ENCODE measurements around the gene ZNF789. TPM values are rescaled to one million over a fixed set of nuclear protein-coding genes. Genes with fewer than 3 reads are reported as not detected.
"Not testable (repeated sequence)": the region's sequence is repeated elsewhere in the genome, so short reads cannot be mapped to it uniquely, and the experiment has no call there.

Gene ZNF789
- total RNA-seq, 3 donors from 2014 or later = 5.4 to 9.4 (median 7.1) TPM

DNA sequence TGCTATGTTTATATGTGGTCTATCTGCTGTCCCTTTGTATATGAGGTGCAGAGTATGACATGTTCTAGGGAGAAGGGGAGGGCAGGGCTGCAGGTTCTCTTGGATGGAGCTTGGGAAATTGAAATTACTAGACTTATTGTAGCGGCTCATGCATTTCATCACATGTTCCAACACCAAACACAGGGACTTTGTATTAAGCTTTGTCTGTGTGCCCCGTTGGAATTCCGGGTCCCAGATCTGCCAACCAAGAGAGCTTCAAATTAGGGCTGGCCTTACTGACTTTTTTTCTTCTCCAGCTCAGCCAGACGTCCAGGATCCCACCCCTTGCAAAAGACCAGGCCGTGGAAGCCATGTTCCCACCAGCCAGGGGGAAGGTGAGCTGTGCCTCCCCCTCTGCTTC is 3.4 kb downstream of the ZNF789 start:
- Mint-ChIP-seq H3K4me3 (no peak overlapping the region), H3K27me3 (ENCODE audit: low read depth) (no peaks in the 10 kb centered on the region), H3K36me3 (ENCODE audit: insufficient read depth) (peaks cover 4% of the 10 kb centered on the region), H3K9me3 (no peaks in the 10 kb centered on the region), H3K4me1 (ENCODE audit: low read depth) (peaks cover 34% of the 10 kb centered on the region)
- DNase-seq (no peak), ATAC-seq (no peak)

DNA sequence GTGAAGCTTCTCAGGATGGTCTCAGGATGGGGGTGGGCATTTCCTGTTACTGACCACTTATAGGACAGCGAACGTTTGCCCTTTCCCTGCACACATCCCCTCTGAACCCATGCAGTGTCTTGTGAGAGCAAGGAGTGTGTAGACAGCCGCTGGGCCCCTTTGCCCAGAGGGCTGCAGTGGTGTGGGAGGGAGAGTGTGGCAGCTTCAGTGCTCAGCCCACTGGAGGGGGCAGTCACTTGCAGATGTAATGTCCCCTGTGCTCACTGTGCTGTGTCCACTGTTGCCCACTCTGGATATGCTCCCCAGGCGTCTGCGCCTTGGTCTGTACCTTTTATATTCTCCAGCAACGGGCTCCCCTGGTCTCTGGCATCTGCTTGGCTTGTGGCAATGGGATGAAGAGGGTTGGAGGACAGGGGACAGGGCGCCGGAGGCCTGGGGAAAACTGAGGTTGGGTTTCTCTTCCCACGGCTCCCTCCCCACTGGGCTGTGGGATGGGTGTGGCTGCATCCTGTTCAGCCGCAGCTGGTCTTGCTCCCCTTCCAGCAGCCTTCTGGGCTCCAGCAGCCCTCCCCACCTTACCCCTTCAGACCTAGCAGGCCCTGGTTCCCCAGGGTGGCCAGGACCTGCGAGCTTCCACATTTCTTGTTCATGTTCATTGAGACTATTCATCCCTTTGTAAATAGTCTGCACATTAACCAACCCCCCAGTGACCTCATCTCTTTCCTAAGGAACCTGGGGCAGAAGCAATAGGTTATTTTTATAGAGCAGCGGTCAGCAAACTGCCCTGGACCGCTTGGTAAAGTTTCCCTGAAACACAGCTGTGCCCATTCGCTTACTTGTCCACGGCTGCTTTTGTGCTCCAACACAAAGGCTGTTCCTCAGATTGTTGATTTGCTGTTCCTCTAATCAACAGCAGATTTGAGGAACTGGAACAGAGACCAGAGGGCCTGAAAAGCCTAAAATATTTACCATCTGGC is 6.1 kb downstream of the ZNF789 start:
- Mint-ChIP-seq H3K4me3 (no peak overlapping the region), H3K9me3 (no peaks in the 10 kb centered on the region), H3K4me1 (ENCODE audit: low read depth) (peaks cover 25% of the 10 kb centered on the region), H3K27me3 (ENCODE audit: low read depth) (no peaks in the 10 kb centered on the region), H3K36me3 (ENCODE audit: insufficient read depth) (peaks cover 4% of the 10 kb centered on the region)
- DNase-seq (no peak), ATAC-seq (no peak)

DNA sequence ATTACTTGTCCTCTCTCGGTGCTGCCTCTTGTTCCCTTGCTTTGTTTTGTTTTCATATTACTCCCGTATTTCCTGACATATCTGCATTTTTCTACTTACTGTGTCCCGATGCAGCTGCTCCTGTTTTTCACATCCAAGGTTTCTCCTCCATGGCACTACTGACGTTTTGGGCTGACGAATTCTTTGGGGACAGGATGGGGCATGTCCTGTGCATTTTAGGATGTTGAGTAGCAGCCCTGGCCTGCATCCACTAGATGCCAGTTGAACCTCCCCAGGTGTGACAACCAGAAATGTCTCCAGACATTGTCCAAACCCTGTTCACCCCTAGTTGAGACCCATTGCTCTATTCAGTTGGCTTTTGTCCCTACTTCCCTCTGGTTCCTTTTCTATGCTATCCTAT is 12.4 kb downstream of the ZNF789 start:
- peaks cover 7% of the 10 kb centered on the region for H3K36me3 Mint-ChIP-seq (ENCODE audit: insufficient read depth)
- DNase-seq (no peak), ATAC-seq (no peak)
- no peaks in the 10 kb centered on the region for H3K27me3 Mint-ChIP-seq (ENCODE audit: low read depth)
- H3K9me3 Mint-ChIP-seq = no peaks in the 10 kb centered on the region
- no peaks in the 10 kb centered on the region for H3K4me1 Mint-ChIP-seq (ENCODE audit: low read depth)
- no peak overlapping the region for H3K4me3 Mint-ChIP-seq

DNA sequence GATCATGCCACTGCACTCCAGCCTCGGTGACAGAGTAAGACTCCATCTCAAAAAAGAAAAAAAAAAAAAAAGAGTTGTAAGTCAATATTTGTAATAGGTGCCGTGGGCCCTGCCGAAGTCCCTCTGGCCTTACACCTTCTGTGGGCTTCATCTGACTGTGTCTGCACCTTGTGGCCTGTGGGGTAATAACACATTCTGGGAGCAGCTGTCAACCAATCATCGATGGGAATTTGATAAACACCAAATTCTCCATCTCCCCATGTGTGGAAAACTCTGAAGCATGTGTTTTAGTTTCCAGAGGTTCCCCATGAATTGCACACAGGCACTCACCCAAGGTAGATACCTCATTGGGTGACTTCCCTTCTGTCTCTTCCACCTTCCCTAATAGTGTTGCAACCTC is 16.5 kb downstream of the ZNF789 start:
- Mint-ChIP-seq H3K36me3 (ENCODE audit: insufficient read depth) (peaks cover 31% of the 10 kb centered on the region), H3K4me3 (no peak overlapping the region), H3K27me3 (ENCODE audit: low read depth) (no peaks in the 10 kb centered on the region), H3K4me1 (ENCODE audit: low read depth) (no peaks in the 10 kb centered on the region), H3K9me3 (peaks cover 8% of the 10 kb centered on the region)
- ATAC-seq (no peak), DNase-seq (no peak)

DNA sequence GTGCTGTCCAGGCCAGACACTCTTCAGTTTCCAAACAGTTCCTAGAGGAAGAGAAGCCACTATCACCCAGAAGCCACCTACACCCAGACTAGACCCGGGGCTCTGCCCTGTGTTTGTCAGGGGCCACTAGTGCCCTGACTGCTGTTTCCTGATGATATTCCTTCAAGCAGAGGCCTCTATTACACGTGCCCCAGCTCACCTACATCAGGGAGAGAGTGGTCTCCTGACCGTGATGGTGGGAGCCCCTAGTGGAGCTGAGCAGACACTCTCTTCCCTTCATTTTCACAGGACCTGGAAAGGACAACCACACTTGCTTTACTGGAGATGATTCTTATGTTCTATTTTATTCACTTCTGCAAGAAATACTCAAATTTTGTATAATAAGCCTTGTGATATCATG is 18.2 kb downstream of the ZNF789 start:
- no peak for DNase-seq
- peaks cover 9% of the 10 kb centered on the region for H3K9me3 Mint-ChIP-seq
- ATAC-seq = peak in 1 of 2 donors; percentile 10
- H3K27me3 Mint-ChIP-seq (ENCODE audit: low read depth) = no peaks in the 10 kb centered on the region
- H3K36me3 Mint-ChIP-seq (ENCODE audit: insufficient read depth) = peaks cover 31% of the 10 kb centered on the region
- no peaks in the 10 kb centered on the region for H3K4me1 Mint-ChIP-seq (ENCODE audit: low read depth)
- H3K4me3 Mint-ChIP-seq = no peak overlapping the region

DNA sequence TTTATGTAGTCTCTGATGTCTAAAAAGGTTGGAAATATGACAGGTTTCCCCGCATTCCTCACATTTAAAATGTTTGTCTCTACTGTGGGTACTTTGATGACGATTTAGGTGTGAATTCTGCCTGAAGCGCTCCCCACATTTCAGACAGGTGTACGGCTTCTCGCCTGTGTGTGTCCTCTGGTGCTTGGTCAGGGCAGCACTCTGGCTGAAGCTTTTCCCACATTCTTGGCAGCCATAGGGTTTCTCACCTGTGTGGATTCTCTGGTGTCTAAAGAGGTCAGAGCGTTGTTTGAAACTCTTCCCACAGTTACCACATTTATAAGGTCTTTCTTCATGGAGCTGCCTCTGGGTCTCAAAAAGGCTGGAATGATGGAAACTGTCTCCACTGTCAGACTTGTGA is 21.1 kb downstream of the ZNF789 start:
- DNase-seq (no peak), ATAC-seq (no peak)
- peaks cover 40% of the 10 kb centered on the region for H3K36me3 Mint-ChIP-seq (ENCODE audit: insufficient read depth)

DNA sequence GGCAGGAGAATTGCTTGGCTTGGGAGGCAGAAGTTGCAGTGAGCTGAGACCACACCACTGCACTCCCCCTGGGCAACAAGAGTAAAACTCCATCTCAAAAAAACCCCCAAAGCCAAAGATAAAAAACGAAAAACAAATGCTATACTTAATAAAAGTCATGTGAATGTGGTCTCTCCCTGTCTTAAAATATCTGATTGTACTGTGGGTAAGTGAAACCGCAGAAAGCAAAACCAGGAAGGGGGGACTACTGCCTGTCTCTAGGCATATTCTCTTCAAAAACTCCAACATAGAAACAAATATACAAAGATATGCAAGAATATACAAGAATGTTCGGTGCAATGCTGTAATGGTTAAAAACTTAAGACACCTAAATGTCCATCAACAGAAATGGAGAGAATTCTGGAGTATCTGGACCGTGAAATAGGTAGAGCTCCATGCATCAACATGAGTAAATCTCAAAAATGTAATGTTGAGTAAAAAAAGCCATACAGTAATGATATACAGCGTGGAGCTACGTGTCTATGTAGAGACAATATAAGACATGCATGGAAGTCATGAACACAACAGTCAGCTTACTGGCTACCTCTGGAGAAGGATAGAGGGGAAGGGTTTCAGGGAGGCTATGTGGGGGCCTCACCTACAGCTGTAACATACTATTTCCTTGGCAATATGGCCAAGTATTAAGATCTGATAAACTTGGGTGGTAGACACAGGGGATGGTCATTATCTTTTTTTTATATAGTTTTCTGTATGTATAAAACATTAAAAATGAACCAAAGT is 25.3 kb downstream of the ZNF789 start:
- no peak for ATAC-seq
- H3K4me1 Mint-ChIP-seq (ENCODE audit: low read depth) = peaks cover 22% of the 10 kb centered on the region
- peaks cover 9% of the 10 kb centered on the region for H3K9me3 Mint-ChIP-seq

More for the DNA sequence above, 21.1 kb downstream of the ZNF789 start:
- peaks cover 13% of the 10 kb centered on the region for H3K4me1 Mint-ChIP-seq (ENCODE audit: low read depth)
- peaks cover 9% of the 10 kb centered on the region for H3K9me3 Mint-ChIP-seq
- H3K4me3 Mint-ChIP-seq = no peak overlapping the region
- no peaks in the 10 kb centered on the region for H3K27me3 Mint-ChIP-seq (ENCODE audit: low read depth)

DNA sequence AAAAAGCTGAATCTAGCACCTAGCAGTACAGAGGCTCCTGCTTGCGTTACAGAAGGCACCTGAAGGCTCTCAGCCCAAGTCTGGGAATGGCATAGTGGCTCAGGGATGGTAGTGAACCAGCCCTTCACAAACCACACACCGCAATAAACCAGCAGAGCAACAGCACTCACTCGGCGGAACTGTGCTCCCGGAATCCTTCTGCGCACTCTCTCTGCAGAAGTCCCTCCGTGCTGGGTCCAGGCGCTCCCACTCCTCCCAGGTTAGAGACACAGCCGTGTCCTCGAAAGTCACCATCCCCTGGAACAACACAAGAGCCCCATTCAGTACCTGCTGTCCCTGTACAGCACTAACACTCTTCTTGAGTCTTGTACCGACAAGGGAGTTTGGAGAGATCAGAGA is 25.9 kb downstream of the ZNF789 start:
- Mint-ChIP-seq H3K36me3 (ENCODE audit: insufficient read depth) (peaks cover 23% of the 10 kb centered on the region), H3K4me3 (peak overlapping the region; percentile 94), H3K27me3 (ENCODE audit: low read depth) (no peaks in the 10 kb centered on the region), H3K9me3 (peaks cover 8% of the 10 kb centered on the region), H3K4me1 (ENCODE audit: low read depth) (peaks cover 22% of the 10 kb centered on the region)
- ATAC-seq = no peak
- DNase-seq = no peak

More for the DNA sequence above, 25.3 kb downstream of the ZNF789 start:
- H3K36me3 Mint-ChIP-seq (ENCODE audit: insufficient read depth) = peaks cover 29% of the 10 kb centered on the region
- peak overlapping the region; percentile 94 for H3K4me3 Mint-ChIP-seq
- H3K27me3 Mint-ChIP-seq (ENCODE audit: low read depth) = no peaks in the 10 kb centered on the region
- no peak for DNase-seq

DNA sequence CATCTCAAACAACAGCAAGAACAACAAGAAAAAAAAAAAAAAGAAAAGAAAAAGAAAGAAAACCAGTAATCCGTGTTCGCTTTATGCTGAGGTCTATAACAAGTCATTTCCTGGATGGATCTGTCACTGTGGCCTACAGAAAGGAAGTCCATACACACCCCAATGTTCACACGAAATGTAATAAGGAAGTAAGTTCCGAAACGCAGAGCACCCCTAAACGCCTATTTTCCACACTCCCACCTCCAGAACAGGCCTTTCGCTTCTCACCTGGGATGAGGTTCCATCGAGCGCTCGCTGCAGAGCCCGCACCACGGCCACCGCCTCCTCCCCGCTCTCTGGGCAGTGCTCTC is 26.7 kb downstream of the ZNF789 start:
- Mint-ChIP-seq H3K4me1 (ENCODE audit: low read depth) (peaks cover 22% of the 10 kb centered on the region), H3K36me3 (ENCODE audit: insufficient read depth) (peaks cover 15% of the 10 kb centered on the region), H3K9me3 (peaks cover under 1% of the 10 kb centered on the region), H3K4me3 (peak overlapping the region; percentile 94), H3K27me3 (ENCODE audit: low read depth) (no peaks in the 10 kb centered on the region)
- DNase-seq (no peak), ATAC-seq (peak; percentile 35 to 48)

DNA sequence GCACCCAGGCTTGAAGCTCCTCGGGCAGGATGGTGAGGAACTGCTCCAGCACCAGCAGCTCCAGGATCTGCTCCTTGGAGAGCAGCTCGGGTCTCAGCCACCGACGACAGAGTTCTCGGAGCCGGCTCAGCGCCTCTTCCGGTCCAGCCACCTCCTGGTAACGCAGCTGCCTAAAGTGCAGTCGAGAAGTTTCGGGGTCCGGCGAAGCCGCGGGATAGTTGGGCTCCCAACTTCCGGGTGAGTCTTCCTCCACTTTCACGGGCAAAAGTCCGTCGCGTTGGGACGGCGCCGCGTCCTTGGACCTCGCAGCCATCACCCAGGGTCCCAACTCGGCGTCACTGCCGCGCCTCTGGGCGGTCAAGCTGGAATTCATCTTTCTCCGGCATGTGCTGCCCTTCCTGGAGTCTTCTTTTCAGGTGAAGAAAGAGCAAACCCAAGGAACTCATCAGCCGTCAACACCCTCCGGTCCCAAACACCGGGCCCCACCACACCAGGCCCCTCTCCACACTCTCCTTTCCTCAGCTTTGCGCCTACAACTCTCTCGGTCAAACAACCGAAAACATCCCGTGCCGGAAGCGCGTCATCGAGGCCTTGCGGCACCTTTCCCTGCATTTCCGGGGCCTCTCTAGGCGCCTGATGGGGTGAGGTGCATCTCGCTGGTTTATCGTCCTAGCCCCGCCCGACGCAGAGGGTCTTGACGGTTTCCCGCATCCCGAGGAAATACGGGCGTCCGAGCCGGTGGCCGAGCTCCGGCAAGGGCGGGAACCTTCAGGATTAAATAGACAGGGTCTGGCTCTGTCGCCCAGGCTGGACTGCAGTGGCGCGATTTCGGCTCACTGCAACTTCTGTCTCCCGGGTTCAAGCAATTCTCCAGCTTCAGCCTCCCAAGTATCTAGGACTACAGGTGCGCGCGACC is 27.3 kb downstream of the ZNF789 start, which contains the start of gene ZNF394:
TSS of gene ZNF394 (minus strand) at position 561 of the 916 bp plus-strand sequence. CDS start at position 373, 188 bp downstream.
- no peaks in the 10 kb centered on the region for H3K27me3 Mint-ChIP-seq (ENCODE audit: low read depth)
- H3K36me3 Mint-ChIP-seq (ENCODE audit: insufficient read depth) = peaks cover 13% of the 10 kb centered on the region
- peaks cover 22% of the 10 kb centered on the region for H3K4me1 Mint-ChIP-seq (ENCODE audit: low read depth)
- DNase-seq (peak; percentile 81), ATAC-seq (peak; percentile 47 to 51)
- no peaks in the 10 kb centered on the region for H3K9me3 Mint-ChIP-seq
- peak within 1 kb of the TSS; percentile 94 for H3K4me3 Mint-ChIP-seq

DNA sequence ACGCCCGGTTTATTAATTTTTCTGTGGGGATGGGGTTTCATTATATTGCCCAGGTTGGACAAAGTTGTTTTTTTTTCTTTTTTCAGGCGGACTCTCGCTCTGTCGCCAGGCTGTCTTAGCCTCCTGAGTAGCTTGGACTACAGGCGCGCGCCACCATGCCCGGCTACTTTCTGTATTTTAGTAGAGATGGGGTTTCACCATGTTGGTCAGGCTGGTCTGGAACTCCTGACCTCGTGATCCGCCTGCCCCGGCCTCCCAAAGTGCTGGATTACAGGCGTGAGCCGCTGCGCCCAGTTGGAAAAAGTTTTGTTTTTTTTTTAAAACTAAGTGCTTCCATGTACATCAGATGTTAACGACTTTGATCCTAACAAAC is 27.9 kb downstream of the ZNF789 start:
- Mint-ChIP-seq H3K27me3 (ENCODE audit: low read depth) (no peaks in the 10 kb centered on the region), H3K4me3 (peak overlapping the region; percentile 94), H3K4me1 (ENCODE audit: low read depth) (peaks cover 26% of the 10 kb centered on the region), H3K36me3 (ENCODE audit: insufficient read depth) (peaks cover 13% of the 10 kb centered on the region), H3K9me3 (no peaks in the 10 kb centered on the region)
- no peak for DNase-seq
- ATAC-seq = no peak

DNA sequence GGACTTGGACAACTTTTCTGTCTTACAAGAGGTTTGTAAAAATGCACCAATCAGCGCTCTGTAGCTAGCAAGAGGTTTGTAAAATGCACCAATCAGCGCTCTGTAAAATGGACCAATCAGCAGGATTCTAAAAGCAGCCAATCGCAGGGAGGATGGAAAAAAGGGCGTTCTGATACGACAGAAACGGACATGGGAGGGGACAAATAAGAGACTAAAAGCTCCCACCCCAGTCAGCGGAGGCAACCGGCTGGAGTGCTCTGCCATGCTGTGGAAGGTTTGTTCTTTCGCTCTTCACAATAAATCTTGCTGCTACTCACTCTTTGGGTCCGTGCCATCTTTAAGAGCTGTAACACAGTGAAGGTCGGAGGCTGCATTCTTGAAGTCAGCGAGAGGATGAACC is 28.5 kb downstream of the ZNF789 start:
- not testable (repeated sequence) for ATAC-seq; H3K27me3 Mint-ChIP-seq (ENCODE audit: low read depth); H3K36me3 Mint-ChIP-seq (ENCODE audit: insufficient read depth); H3K9me3 Mint-ChIP-seq; DNase-seq
- H3K4me3 Mint-ChIP-seq = peak overlapping the region; percentile 94
- H3K4me1 Mint-ChIP-seq (ENCODE audit: low read depth) = peaks cover 30% of the 10 kb centered on the region

DNA sequence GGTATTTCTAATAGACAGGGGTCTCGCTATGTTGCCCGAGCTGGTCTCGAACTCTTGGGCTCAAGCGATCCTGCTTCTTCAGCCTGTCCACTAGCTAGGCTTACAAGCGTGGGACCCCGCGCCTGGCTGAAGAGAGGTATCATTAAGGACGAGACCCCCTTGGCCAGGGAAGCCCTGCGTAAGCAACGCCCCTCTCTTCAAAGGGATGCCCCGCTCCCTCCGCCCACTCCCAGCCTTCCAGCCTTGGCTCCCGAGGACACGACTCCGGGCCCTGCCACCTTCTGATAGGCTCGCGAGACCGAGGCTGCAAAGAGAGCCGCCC is 31.6 kb downstream of the ZNF789 start:
- ATAC-seq = no peak
- no peaks in the 10 kb centered on the region for H3K9me3 Mint-ChIP-seq

More for the DNA sequence above, 31.6 kb downstream of the ZNF789 start:
- no peaks in the 10 kb centered on the region for H3K27me3 Mint-ChIP-seq (ENCODE audit: low read depth)
- no peak for DNase-seq
- H3K36me3 Mint-ChIP-seq (ENCODE audit: insufficient read depth) = no peaks in the 10 kb centered on the region
- H3K4me3 Mint-ChIP-seq = peak overlapping the region; percentile 95
- H3K4me1 Mint-ChIP-seq (ENCODE audit: low read depth) = peaks cover 26% of the 10 kb centered on the region

Data from activated T-cell treated with anti-CD3 and anti-CD28 coated beads, Interleukin-2, amount 50 U/mL, for 4 hours (primary cell).